DND-41 (cell line): ENCODE results near the gene SOAT1.

Experiments used
- ATAC-seq: fragments of 200-7000 bp; cut with Tn5 transposase; 3 replicates; pipeline ENCODE4 v1.9.1; 2021; ENCODE audit warnings: low read depth; ENCODE audit not compliant: insufficient read depth
- DNase-seq: peaks from one replicate; pipeline ENCODE4 v3.0.0-alpha.2; 2020
- H2AFZ ChIP-seq: 2 replicates; pipeline ENCODE4 v1.6.0; 2012; ENCODE audit warnings: low read depth, low read length
- H3K27ac ChIP-seq: 2 replicates; pipeline ENCODE4 v1.5.1; 2012; ENCODE audit warnings: low read length, inconsistent platforms
- H3K27me3 ChIP-seq: fragments of 200-600 bp; sonication (generic); 2 replicates; pipeline ENCODE4 v1.6.0; 2012; ENCODE audit warnings: low read length, mild to moderate bottlenecking, inconsistent platforms; ENCODE audit not compliant: insufficient read depth, poor library complexity
- H3K36me3 ChIP-seq: 2 replicates; pipeline ENCODE4 v1.5.1; 2012; ENCODE audit warnings: low read length, inconsistent platforms; ENCODE audit not compliant: insufficient read depth
- H3K4me1 ChIP-seq: 2 replicates; pipeline ENCODE4 v1.5.1; 2012; ENCODE audit warnings: mild to moderate bottlenecking, low read length; ENCODE audit not compliant: insufficient read depth
- H3K4me2 ChIP-seq: 2 replicates; pipeline ENCODE4 v1.6.0; 2012; ENCODE audit warnings: mild to moderate bottlenecking, moderate library complexity, low read length, inconsistent platforms; ENCODE audit not compliant: insufficient read depth
- H3K4me3 ChIP-seq, 2 experiments: fragments of 200-600 bp in 1 of 2; shearing (Covaris generic) in 1 of 2; 2 replicates each; pipeline ENCODE4 v1.5.1; 2012 to 2016; ENCODE audit warnings: inconsistent platforms in 2 of 2, low read length in 2 of 2, mild to moderate bottlenecking in 2 of 2, low read depth in 1 of 2, moderate library complexity in 1 of 2
- H3K79me2 ChIP-seq: 2 replicates; pipeline ENCODE4 v1.6.0; 2012; ENCODE audit warnings: low read length, inconsistent platforms; ENCODE audit not compliant: insufficient read depth
- H3K9ac ChIP-seq: 2 replicates; pipeline ENCODE4 v1.6.0; 2012; ENCODE audit warnings: low read depth, mild to moderate bottlenecking, inconsistent platforms, low read length, moderate library complexity
- H3K9me3 ChIP-seq: 2 replicates; pipeline ENCODE4 v1.5.1; 2012; ENCODE audit warnings: low read length, moderate library complexity, mild to moderate bottlenecking, inconsistent platforms; ENCODE audit not compliant: insufficient read depth, severe bottlenecking
- H4K20me1 ChIP-seq: 2 replicates; pipeline ENCODE4 v1.6.0; 2012; ENCODE audit warnings: low read length; ENCODE audit not compliant: insufficient read depth
- EZH2 ChIP-seq: IDR thresholded peaks from 3 replicates; pipeline ENCODE4 v1.6.1; 2012; ENCODE audit warnings: borderline replicate concordance, low read depth, mild to moderate bottlenecking, moderate library complexity, low read length, inconsistent platforms; ENCODE audit not compliant: severe bottlenecking
- TF ChIP-seq, protein P1 (sequence below): IDR thresholded peaks from 2 replicates; pipeline ENCODE4 v1.5.1; 2012; ENCODE audit warnings: borderline replicate concordance, low read length, moderate library complexity, mild to moderate bottlenecking; ENCODE audit not compliant: poor library complexity, severe bottlenecking; ENCODE audit errors: extremely low read depth

SOAT1 gene

DNA sequence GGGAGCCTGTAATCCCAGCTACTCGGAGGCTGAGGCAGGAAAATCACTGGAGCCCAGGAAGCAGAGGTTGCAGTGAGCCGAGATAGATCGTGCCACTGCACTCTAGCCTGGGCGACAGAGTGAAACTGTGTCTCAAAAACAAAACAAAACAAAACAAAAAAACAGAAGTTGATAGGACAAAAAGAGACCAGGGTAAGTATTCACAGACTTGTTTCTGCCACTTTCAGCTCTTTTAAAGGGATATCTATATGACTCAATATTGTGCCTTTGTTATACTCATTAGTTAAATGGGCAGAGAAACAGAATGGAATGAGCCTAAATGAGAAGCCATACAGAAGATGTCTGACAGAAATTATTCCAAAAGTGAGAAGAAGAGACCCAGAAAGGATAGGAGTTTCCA lies 41.0 kb upstream of the SOAT1 start:
- H4K20me1 ChIP-seq = no peaks in the 10 kb centered on the region
- H3K9ac ChIP-seq = no peak overlapping the region
- no peaks in the 10 kb centered on the region for H3K9me3 ChIP-seq
- TF ChIP-seq, protein P1, sequence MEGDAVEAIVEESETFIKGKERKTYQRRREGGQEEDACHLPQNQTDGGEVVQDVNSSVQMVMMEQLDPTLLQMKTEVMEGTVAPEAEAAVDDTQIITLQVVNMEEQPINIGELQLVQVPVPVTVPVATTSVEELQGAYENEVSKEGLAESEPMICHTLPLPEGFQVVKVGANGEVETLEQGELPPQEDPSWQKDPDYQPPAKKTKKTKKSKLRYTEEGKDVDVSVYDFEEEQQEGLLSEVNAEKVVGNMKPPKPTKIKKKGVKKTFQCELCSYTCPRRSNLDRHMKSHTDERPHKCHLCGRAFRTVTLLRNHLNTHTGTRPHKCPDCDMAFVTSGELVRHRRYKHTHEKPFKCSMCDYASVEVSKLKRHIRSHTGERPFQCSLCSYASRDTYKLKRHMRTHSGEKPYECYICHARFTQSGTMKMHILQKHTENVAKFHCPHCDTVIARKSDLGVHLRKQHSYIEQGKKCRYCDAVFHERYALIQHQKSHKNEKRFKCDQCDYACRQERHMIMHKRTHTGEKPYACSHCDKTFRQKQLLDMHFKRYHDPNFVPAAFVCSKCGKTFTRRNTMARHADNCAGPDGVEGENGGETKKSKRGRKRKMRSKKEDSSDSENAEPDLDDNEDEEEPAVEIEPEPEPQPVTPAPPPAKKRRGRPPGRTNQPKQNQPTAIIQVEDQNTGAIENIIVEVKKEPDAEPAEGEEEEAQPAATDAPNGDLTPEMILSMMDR = no peak
- no peak for TF ChIP-seq EZH2
- DNase-seq (no peak), ATAC-seq (no peak)
- H3K79me2 ChIP-seq = no peaks in the 10 kb centered on the region
- H2AFZ ChIP-seq = no peak overlapping the region
- H3K4me2 ChIP-seq = no peak overlapping the region
- H3K36me3 ChIP-seq = no peaks in the 10 kb centered on the region
- H3K4me3 ChIP-seq = no peak overlapping the region
- no peaks in the 10 kb centered on the region for H3K4me1 ChIP-seq
- no peaks in the 10 kb centered on the region for H3K27me3 ChIP-seq
- no peak overlapping the region for H3K27ac ChIP-seq

DNA sequence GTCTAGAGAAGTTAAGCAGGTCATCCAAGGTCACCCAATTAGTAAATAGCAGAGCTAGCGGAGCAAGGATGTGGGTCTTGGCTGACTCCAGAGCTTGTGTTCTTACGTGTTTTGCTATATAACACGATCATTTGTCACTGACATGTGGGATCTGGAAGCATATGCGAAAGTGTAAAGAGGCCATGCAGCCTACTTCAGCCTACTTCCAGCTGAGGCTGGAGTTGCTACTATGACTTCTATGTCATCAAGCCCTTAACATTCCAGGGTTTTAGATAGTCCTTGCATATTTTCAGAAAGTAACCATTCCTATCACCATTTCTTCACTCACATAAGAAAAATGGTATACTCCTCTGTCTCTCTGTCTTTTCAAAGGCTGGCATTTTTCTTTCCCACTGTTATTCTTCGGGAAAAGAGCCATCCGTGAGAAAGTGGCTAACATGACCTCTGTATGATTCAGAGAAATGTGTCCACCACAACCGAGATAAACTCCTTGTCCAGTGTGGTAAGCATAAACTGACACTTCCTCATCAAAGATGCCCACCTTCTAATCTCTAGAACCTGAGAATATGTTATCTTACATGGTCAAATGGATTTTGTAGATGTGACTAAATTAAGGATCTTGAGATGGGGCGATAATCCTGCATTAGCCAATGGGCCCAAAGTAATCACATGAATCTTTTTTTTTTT lies 40.2 kb upstream of the SOAT1 start:
- no peaks in the 10 kb centered on the region for H3K36me3 ChIP-seq
- no peaks in the 10 kb centered on the region for H3K79me2 ChIP-seq
- H3K4me3 ChIP-seq = no peak overlapping the region
- H4K20me1 ChIP-seq = no peaks in the 10 kb centered on the region
- no peaks in the 10 kb centered on the region for H3K27me3 ChIP-seq
- ATAC-seq = no peak
- H3K27ac ChIP-seq = no peak overlapping the region
- TF ChIP-seq, protein P1 = no peak
- TF ChIP-seq EZH2 = no peak
- H3K4me1 ChIP-seq = no peaks in the 10 kb centered on the region
- no peaks in the 10 kb centered on the region for H3K9me3 ChIP-seq
- no peak overlapping the region for H2AFZ ChIP-seq
- no peak overlapping the region for H3K4me2 ChIP-seq
- DNase-seq = no peak
- H3K9ac ChIP-seq = no peak overlapping the region

DNA sequence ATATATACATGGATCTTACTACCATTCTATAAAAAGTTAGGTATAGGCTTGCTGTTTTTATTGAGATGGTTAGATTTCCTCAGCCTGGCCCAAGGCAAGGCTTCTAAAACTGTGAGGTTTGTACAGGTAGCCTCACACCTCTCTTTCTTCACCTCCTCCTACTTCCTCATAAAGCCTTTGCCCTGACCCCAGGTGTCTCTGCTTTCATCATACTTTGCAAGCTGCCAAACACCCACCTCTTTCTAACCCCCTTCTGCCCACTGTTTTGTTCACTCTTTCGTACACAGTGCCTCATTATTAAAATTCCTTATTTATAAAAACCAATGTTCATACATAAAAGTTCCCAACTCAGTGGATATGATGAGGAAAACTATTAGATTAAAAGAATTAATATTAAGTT lies 31.4 kb upstream of the SOAT1 start:
- no peak overlapping the region for H2AFZ ChIP-seq
- H3K4me3 ChIP-seq = no peak overlapping the region
- H3K4me1 ChIP-seq = no peaks in the 10 kb centered on the region
- no peaks in the 10 kb centered on the region for H3K36me3 ChIP-seq
- H3K79me2 ChIP-seq = no peaks in the 10 kb centered on the region
- no peaks in the 10 kb centered on the region for H3K9me3 ChIP-seq
- no peak overlapping the region for H3K27ac ChIP-seq
- no peak overlapping the region for H3K4me2 ChIP-seq
- no peak overlapping the region for H3K9ac ChIP-seq
- DNase-seq (no peak), ATAC-seq (no peak)
- H3K27me3 ChIP-seq = no peaks in the 10 kb centered on the region
- TF ChIP-seq EZH2 = no peak
- TF ChIP-seq, protein P1 = no peak
- no peaks in the 10 kb centered on the region for H4K20me1 ChIP-seq
